ENCODE results near the gene PRPF40A. TPM values are rescaled to one million over a fixed set of nuclear protein-coding genes. Genes with fewer than 3 reads are reported as not detected.

PRPF40A gene
- polyA plus RNA-seq, 1 experiment: 113 TPM

GRCh38 chr2:152676461-152676860 is 40.8 kb downstream of the PRPF40A start:
- TF ChIP-seq, protein P1, sequence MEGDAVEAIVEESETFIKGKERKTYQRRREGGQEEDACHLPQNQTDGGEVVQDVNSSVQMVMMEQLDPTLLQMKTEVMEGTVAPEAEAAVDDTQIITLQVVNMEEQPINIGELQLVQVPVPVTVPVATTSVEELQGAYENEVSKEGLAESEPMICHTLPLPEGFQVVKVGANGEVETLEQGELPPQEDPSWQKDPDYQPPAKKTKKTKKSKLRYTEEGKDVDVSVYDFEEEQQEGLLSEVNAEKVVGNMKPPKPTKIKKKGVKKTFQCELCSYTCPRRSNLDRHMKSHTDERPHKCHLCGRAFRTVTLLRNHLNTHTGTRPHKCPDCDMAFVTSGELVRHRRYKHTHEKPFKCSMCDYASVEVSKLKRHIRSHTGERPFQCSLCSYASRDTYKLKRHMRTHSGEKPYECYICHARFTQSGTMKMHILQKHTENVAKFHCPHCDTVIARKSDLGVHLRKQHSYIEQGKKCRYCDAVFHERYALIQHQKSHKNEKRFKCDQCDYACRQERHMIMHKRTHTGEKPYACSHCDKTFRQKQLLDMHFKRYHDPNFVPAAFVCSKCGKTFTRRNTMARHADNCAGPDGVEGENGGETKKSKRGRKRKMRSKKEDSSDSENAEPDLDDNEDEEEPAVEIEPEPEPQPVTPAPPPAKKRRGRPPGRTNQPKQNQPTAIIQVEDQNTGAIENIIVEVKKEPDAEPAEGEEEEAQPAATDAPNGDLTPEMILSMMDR (IDR thresholded peaks at IDR 0.05; ENCODE audit: low read depth, low read length): no peak
- no peaks in the 10 kb centered on the region for H3K9me3 ChIP-seq (ENCODE audit: control insufficient read depth, insufficient read depth, low read length)
- DNase-seq (ENCODE audit: low read depth, low spot score): no peak
- no peaks in the 10 kb centered on the region for H3K27me3 ChIP-seq (ENCODE audit: control insufficient read depth, insufficient read depth, low read length)
- POLR2A ChIA-PET: interaction anchor here (0.6 kb wide), 1 partner anchor 13 kb away, joined by 3 read pairs; no protein-coding TSS in a partner anchor
- no peak overlapping the region for H3K4me3 ChIP-seq (ENCODE audit: low read depth, low read length)
- CTCF ChIA-PET: interaction anchor here (1.4 kb wide), 1 partner anchor 40 kb away, joined by 3 read pairs; no protein-coding TSS in a partner anchor
- no peak overlapping the region for H3K27ac ChIP-seq (ENCODE audit: low read depth, low read length)

- H3K9me3 ChIP-seq (ENCODE audit: control insufficient read depth, insufficient read depth, low read length): no peaks in the 10 kb centered on the region
- CTCF ChIA-PET: interaction anchor here (1.2 kb wide), 1 partner anchor 42 kb away, joined by 3 read pairs; no protein-coding TSS in a partner anchor
- no peak for DNase-seq (ENCODE audit: low read depth, low spot score)
- TF ChIP-seq, protein P1 (IDR thresholded peaks at IDR 0.05; ENCODE audit: low read depth, low read length): no peak
- no peak overlapping the region for H3K4me3 ChIP-seq (ENCODE audit: low read depth, low read length)
- no peak overlapping the region for H3K27ac ChIP-seq (ENCODE audit: low read depth, low read length)
- POLR2A ChIA-PET: no interaction called here
- H3K27me3 ChIP-seq (ENCODE audit: control insufficient read depth, insufficient read depth, low read length): no peaks in the 10 kb centered on the region
Measured at GRCh38 chr2:152674334-152674733, 42.9 kb downstream of the PRPF40A start.

DNA sequence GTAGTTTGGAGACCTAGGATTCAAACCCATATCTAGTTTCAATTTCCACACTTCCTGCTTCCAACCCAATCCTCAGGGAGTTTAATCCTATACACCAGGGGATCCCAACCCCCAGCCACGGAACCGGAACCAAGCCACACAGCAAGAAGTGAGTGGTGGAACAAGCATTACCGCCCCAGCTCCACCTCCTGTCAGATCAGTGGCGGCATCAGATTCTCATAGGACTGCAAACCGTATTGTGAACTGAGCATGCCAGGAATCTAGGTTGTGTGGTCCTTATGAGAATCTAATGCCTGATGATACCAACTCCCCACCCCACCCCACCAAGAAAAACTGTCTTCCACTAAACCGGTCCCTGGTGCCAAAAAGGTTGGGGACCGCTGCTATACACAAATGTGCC is 52.5 kb downstream of the PRPF40A start:
- POLR2A ChIA-PET: no interaction called here
- H3K27me3 ChIP-seq (ENCODE audit: control insufficient read depth, insufficient read depth, low read length): no peaks in the 10 kb centered on the region
- no peak overlapping the region for H3K4me3 ChIP-seq (ENCODE audit: low read depth, low read length)
- H3K9me3 ChIP-seq (ENCODE audit: control insufficient read depth, insufficient read depth, low read length): no peaks in the 10 kb centered on the region
- TF ChIP-seq, protein P1 (IDR thresholded peaks at IDR 0.05; ENCODE audit: low read depth, low read length): no peak
- no peak for DNase-seq (ENCODE audit: low read depth, low spot score)
- CTCF ChIA-PET: interaction anchor here (1.2 kb wide), 1 partner anchor 29 kb away, joined by 3 read pairs; no protein-coding TSS in a partner anchor
- no peak overlapping the region for H3K27ac ChIP-seq (ENCODE audit: low read depth, low read length)

DNA sequence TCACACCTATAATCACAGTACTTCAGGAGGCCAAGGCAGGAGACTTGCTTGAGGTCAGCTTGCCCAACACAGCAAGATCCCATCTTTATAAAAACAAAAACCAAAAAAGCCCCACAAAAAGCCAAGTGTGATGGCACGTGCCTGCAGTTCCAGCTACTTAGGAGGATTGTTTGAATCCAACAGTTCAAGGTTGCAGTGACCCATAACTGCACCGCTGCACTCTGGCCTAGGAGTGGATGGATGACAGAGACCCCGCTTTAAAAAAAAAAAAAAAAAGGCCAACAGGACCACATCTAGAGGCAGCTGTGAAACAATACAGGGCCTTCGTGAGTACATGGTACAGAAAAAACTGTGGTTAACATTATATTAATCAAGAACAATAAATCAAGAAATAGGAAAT is 56.2 kb downstream of the PRPF40A start:
- H3K27ac ChIP-seq (ENCODE audit: low read depth, low read length): no peak overlapping the region
- no peaks in the 10 kb centered on the region for H3K9me3 ChIP-seq (ENCODE audit: control insufficient read depth, insufficient read depth, low read length)
- TF ChIP-seq, protein P1 (IDR thresholded peaks at IDR 0.05; ENCODE audit: low read depth, low read length): no peak
- no peak overlapping the region for H3K4me3 ChIP-seq (ENCODE audit: low read depth, low read length)
- no peaks in the 10 kb centered on the region for H3K27me3 ChIP-seq (ENCODE audit: control insufficient read depth, insufficient read depth, low read length)
- CTCF ChIA-PET: no interaction called here
- no peak for DNase-seq (ENCODE audit: low read depth, low spot score)
- POLR2A ChIA-PET: no interaction called here

DNA sequence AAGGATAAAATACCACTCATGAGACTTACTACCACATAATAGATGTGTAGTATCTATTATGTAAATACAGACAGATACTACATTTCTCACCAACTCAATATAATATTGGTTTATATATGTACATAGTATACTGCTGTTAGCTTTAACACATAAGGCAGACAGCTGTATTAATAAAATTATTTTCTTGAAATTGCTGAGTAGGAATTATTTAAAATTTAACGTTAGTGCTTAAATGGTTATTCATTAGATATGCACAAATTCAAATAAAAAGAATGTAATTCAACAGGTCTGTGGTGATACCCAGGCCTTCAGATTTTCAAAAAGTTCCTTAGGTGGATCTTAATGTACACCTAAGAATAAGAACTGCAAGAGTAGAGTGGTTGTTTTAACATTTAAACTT is 59.0 kb downstream of the PRPF40A start:
- TF ChIP-seq, protein P1 (IDR thresholded peaks at IDR 0.05; ENCODE audit: low read depth, low read length): no peak
- Histone ChIP-seq H3K9me3 (ENCODE audit: control insufficient read depth, insufficient read depth, low read length) (no peaks in the 10 kb centered on the region), H3K27ac (ENCODE audit: low read depth, low read length) (no peak overlapping the region), H3K4me3 (ENCODE audit: low read depth, low read length) (no peak overlapping the region), H3K27me3 (ENCODE audit: control insufficient read depth, insufficient read depth, low read length) (no peaks in the 10 kb centered on the region)
- ChIA-PET CTCF (interaction anchor here (2.1 kb wide), 1 partner anchor 10 kb away, joined by 8 read pairs; no protein-coding TSS in a partner anchor), POLR2A (no interaction called here)
- DNase-seq (ENCODE audit: low read depth, low spot score): no peak

Data from AG04450 (cell line).